ENCODE data around the gene METTL22.
"Not testable (repeated sequence)": the region's sequence is repeated elsewhere in the genome, so short reads cannot be mapped to it uniquely, and the experiment has no call there.

Gene METTL22

GRCh38 chr16:8642146-8642545 is 20.6 kb downstream of the METTL22 start:
- H3K27me3 Mint-ChIP-seq = no peaks in the 10 kb centered on the region
- H3K4me1 Mint-ChIP-seq = peaks cover 20% of the 10 kb centered on the region
- H3K4me3 Mint-ChIP-seq = no peak overlapping the region
- H3K36me3 Mint-ChIP-seq = peaks cover 20% of the 10 kb centered on the region
- no peaks in the 10 kb centered on the region for H3K9me3 Mint-ChIP-seq
- no peak overlapping the region for H3K27ac Mint-ChIP-seq

- peaks cover 20% of the 10 kb centered on the region for H3K36me3 Mint-ChIP-seq
- no peak overlapping the region for H3K4me3 Mint-ChIP-seq
- no peaks in the 10 kb centered on the region for H3K27me3 Mint-ChIP-seq
- H3K27ac Mint-ChIP-seq = peak overlapping the region; percentile 84
- H3K9me3 Mint-ChIP-seq = no peaks in the 10 kb centered on the region
- H3K4me1 Mint-ChIP-seq = peaks cover 20% of the 10 kb centered on the region
These were observed 23.0 kb downstream of the METTL22 start for GRCh38 chr16:8644211-8645140.

- Mint-ChIP-seq H3K4me3 (no peak overlapping the region), H3K9me3 (no peaks in the 10 kb centered on the region), H3K27ac (peak overlapping the region; percentile 84), H3K4me1 (peaks cover 20% of the 10 kb centered on the region), H3K36me3 (peaks cover 20% of the 10 kb centered on the region), H3K27me3 (no peaks in the 10 kb centered on the region)
These were observed 23.6 kb downstream of the METTL22 start for GRCh38 chr16:8645141-8645521.

- Mint-ChIP-seq H3K27me3 (no peaks in the 10 kb centered on the region), H3K27ac (no peak overlapping the region), H3K4me1 (peaks cover 20% of the 10 kb centered on the region), H3K36me3 (peaks cover 20% of the 10 kb centered on the region), H3K4me3 (no peak overlapping the region), H3K9me3 (no peaks in the 10 kb centered on the region)
These were observed 24.3 kb downstream of the METTL22 start for GRCh38 chr16:8645831-8646230.

GRCh38 chr16:8646326-8647053 is 25.0 kb downstream of the METTL22 start:
- Mint-ChIP-seq H3K27me3 (no peaks in the 10 kb centered on the region), H3K4me1 (peaks cover 20% of the 10 kb centered on the region), H3K9me3 (no peaks in the 10 kb centered on the region), H3K4me3 (no peak overlapping the region), H3K27ac (no peak overlapping the region), H3K36me3 (peaks cover 19% of the 10 kb centered on the region)

GRCh38 chr16:8647721-8648318 is 26.3 kb downstream of the METTL22 start:
- H3K4me3 Mint-ChIP-seq = no peak overlapping the region
- no peaks in the 10 kb centered on the region for H3K27me3 Mint-ChIP-seq
- no peaks in the 10 kb centered on the region for H3K9me3 Mint-ChIP-seq
- no peak overlapping the region for H3K27ac Mint-ChIP-seq
- H3K36me3 Mint-ChIP-seq = peaks cover 11% of the 10 kb centered on the region
- peaks cover 20% of the 10 kb centered on the region for H3K4me1 Mint-ChIP-seq

GRCh38 chr16:8648877-8649276 is 27.4 kb downstream of the METTL22 start:
- Mint-ChIP-seq H3K27me3 (no peaks in the 10 kb centered on the region), H3K36me3 (peaks cover 6% of the 10 kb centered on the region), H3K9me3 (no peaks in the 10 kb centered on the region), H3K4me3 (no peak overlapping the region), H3K4me1 (peaks cover 17% of the 10 kb centered on the region), H3K27ac (no peak overlapping the region)

GRCh38 chr16:8649829-8650554 is 28.5 kb downstream of the METTL22 start:
- no peak overlapping the region for H3K4me3 Mint-ChIP-seq
- H3K9me3 Mint-ChIP-seq = no peaks in the 10 kb centered on the region
- H3K27ac Mint-ChIP-seq = no peak overlapping the region
- peaks cover 6% of the 10 kb centered on the region for H3K4me1 Mint-ChIP-seq
- H3K27me3 Mint-ChIP-seq = no peaks in the 10 kb centered on the region
- H3K36me3 Mint-ChIP-seq = peaks cover 6% of the 10 kb centered on the region

- not testable (repeated sequence) for H3K36me3 Mint-ChIP-seq, H3K9me3 Mint-ChIP-seq, H3K27me3 Mint-ChIP-seq, H3K27ac Mint-ChIP-seq, H3K4me1 Mint-ChIP-seq, H3K4me3 Mint-ChIP-seq
These were observed 30.5 kb downstream of the METTL22 start for GRCh38 chr16:8651958-8652357.

GRCh38 chr16:8655184-8655717 is 33.8 kb downstream of the METTL22 start:
- Mint-ChIP-seq H3K4me1 (no peaks in the 10 kb centered on the region), H3K36me3 (peaks cover 1% of the 10 kb centered on the region), H3K27ac (no peak overlapping the region), H3K4me3 (no peak overlapping the region), H3K9me3 (no peaks in the 10 kb centered on the region), H3K27me3 (no peaks in the 10 kb centered on the region)

GRCh38 chr16:8656376-8656775 is 34.9 kb downstream of the METTL22 start:
- no peaks in the 10 kb centered on the region for H3K9me3 Mint-ChIP-seq
- peaks cover 1% of the 10 kb centered on the region for H3K36me3 Mint-ChIP-seq
- no peaks in the 10 kb centered on the region for H3K4me1 Mint-ChIP-seq
- no peak overlapping the region for H3K27ac Mint-ChIP-seq
- H3K4me3 Mint-ChIP-seq = no peak overlapping the region
- no peaks in the 10 kb centered on the region for H3K27me3 Mint-ChIP-seq

GRCh38 chr16:8660841-8661301 is 39.4 kb downstream of the METTL22 start:
- Mint-ChIP-seq H3K4me1 (no peaks in the 10 kb centered on the region), H3K4me3 (no peak overlapping the region)

GRCh38 chr16:8661703-8662102 is 40.2 kb downstream of the METTL22 start:
- Mint-ChIP-seq H3K9me3 (no peaks in the 10 kb centered on the region), H3K4me3 (no peak overlapping the region), H3K4me1 (no peaks in the 10 kb centered on the region), H3K36me3 (peaks cover 3% of the 10 kb centered on the region), H3K27me3 (no peaks in the 10 kb centered on the region), H3K27ac (no peak overlapping the region)

More at GRCh38 chr16:8660841-8661301, 39.4 kb downstream of the METTL22 start:
- Mint-ChIP-seq H3K27me3 (no peaks in the 10 kb centered on the region), H3K9me3 (no peaks in the 10 kb centered on the region), H3K36me3 (peaks cover 3% of the 10 kb centered on the region), H3K27ac (no peak overlapping the region)

GRCh38 chr16:8663192-8664089 is 41.9 kb downstream of the METTL22 start:
- Mint-ChIP-seq H3K9me3 (no peaks in the 10 kb centered on the region), H3K27ac (no peak overlapping the region), H3K4me1 (no peaks in the 10 kb centered on the region), H3K36me3 (peaks cover 7% of the 10 kb centered on the region), H3K4me3 (no peak overlapping the region), H3K27me3 (no peaks in the 10 kb centered on the region)

Data from activated naive CD4-positive, alpha-beta T cell treated with anti-CD3 and anti-CD28 coated beads, Interleukin-2, amount 50 U/mL, for 24 hours (primary cell).